H1 (cell line): ENCODE measurements around the gene RBM5.

Source experiments
- ASH2L ChIP-seq: fragments of 200-600, 300-600 bp; sonication (generic); IDR thresholded peaks from one replicate; pipeline ENCODE4 v1.7.1; 2017; ENCODE audit warnings: low read length
- EP300 ChIP-seq, 2 experiments: IDR thresholded peaks; 1 replicate in 1 of 2; 2 replicates in 1 of 2; pipeline ENCODE4 v1.6.1; 2011 to 2012; ENCODE audit warnings: low read depth in 2 of 2, low read length in 2 of 2, mild to moderate bottlenecking in 2 of 2, borderline replicate concordance in 1 of 2, inconsistent platforms in 1 of 2, moderate library complexity in 1 of 2
- POLR2A ChIP-seq, 2 experiments: IDR thresholded peaks; 1 replicate in 1 of 2; 2 replicates in 1 of 2; pipeline ENCODE4 v1.6.1; 2011; ENCODE audit warnings: low read depth in 2 of 2, low read length in 2 of 2, mild to moderate bottlenecking in 2 of 2; ENCODE audit errors: control extremely low read depth in 1 of 2
- YY1 ChIP-seq: IDR thresholded peaks from 2 replicates; pipeline ENCODE4 v1.6.1; 2011; ENCODE audit warnings: low read depth, mild to moderate bottlenecking, low read length
- TF ChIP-seq, protein P1 (sequence below), 3 experiments: IDR thresholded peaks; 1 replicate in 2 of 3; 2 replicates in 1 of 3; pipeline versions ENCODE4 v1.5.1 to v1.6.1; 2011; ENCODE audit warnings: low read length in 3 of 3, mild to moderate bottlenecking in 3 of 3, inconsistent platforms in 2 of 3, low read depth in 1 of 3, moderate library complexity in 1 of 3; ENCODE audit not compliant: insufficient read depth in 1 of 3; ENCODE audit errors: control extremely low read depth in 1 of 3
- TF ChIP-seq, protein P2 (sequence below): IDR thresholded peaks from 2 replicates; pipeline ENCODE4 v1.6.1; 2011; ENCODE audit warnings: low read length, improper control_type of control experiment

DNA sequence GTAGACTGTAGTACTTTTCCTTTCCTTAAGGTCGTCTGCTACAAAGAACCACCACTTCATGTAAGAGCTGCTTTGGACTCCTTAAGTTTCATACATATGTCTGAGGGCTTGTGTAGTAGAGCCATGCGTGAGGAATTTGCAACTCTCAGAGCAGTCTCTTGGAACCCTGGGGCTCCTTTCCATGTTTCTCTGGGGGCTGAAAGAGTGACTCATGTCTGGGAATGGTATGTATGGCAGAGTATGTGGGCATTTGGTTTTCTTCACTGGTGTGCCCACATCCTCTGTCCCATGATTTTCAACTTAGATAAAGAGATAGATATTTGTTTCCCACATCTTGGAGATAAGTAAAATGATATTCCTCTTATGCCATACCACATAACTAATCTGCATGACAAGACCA lies 20.6 kb upstream of the RBM5 start:
- no peak for TF ChIP-seq ASH2L
- TF ChIP-seq, protein P1, sequence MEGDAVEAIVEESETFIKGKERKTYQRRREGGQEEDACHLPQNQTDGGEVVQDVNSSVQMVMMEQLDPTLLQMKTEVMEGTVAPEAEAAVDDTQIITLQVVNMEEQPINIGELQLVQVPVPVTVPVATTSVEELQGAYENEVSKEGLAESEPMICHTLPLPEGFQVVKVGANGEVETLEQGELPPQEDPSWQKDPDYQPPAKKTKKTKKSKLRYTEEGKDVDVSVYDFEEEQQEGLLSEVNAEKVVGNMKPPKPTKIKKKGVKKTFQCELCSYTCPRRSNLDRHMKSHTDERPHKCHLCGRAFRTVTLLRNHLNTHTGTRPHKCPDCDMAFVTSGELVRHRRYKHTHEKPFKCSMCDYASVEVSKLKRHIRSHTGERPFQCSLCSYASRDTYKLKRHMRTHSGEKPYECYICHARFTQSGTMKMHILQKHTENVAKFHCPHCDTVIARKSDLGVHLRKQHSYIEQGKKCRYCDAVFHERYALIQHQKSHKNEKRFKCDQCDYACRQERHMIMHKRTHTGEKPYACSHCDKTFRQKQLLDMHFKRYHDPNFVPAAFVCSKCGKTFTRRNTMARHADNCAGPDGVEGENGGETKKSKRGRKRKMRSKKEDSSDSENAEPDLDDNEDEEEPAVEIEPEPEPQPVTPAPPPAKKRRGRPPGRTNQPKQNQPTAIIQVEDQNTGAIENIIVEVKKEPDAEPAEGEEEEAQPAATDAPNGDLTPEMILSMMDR (IDR thresholded peaks at IDR 0.05; ENCODE audit: control extremely low read depth in 1 of 3, insufficient read depth in 1 of 3, low read depth in 1 of 3, low read length in 3 of 3) = no peak
- TF ChIP-seq EP300 (IDR thresholded peaks at IDR 0.05; ENCODE audit: borderline replicate concordance in 1 of 2, low read depth in 2 of 2, low read length in 2 of 2) = no peak
- TF ChIP-seq YY1 = no peak
- no peak for TF ChIP-seq POLR2A (IDR thresholded peaks at IDR 0.05; ENCODE audit: control extremely low read depth in 1 of 2, low read depth in 2 of 2, low read length in 2 of 2)
- TF ChIP-seq, protein P2, sequence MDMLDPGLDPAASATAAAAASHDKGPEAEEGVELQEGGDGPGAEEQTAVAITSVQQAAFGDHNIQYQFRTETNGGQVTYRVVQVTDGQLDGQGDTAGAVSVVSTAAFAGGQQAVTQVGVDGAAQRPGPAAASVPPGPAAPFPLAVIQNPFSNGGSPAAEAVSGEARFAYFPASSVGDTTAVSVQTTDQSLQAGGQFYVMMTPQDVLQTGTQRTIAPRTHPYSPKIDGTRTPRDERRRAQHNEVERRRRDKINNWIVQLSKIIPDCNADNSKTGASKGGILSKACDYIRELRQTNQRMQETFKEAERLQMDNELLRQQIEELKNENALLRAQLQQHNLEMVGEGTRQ = no peak
